ENCODE measurements around the gene FPGS.

GRCh38 chr9:127841087-127841835 is 38.6 kb downstream of the FPGS start:
- TF ChIP-seq, protein P1, sequence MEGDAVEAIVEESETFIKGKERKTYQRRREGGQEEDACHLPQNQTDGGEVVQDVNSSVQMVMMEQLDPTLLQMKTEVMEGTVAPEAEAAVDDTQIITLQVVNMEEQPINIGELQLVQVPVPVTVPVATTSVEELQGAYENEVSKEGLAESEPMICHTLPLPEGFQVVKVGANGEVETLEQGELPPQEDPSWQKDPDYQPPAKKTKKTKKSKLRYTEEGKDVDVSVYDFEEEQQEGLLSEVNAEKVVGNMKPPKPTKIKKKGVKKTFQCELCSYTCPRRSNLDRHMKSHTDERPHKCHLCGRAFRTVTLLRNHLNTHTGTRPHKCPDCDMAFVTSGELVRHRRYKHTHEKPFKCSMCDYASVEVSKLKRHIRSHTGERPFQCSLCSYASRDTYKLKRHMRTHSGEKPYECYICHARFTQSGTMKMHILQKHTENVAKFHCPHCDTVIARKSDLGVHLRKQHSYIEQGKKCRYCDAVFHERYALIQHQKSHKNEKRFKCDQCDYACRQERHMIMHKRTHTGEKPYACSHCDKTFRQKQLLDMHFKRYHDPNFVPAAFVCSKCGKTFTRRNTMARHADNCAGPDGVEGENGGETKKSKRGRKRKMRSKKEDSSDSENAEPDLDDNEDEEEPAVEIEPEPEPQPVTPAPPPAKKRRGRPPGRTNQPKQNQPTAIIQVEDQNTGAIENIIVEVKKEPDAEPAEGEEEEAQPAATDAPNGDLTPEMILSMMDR (IDR thresholded peaks at IDR 0.05) = no peak
- no peak for TF ChIP-seq POLR2A (IDR thresholded peaks at IDR 0.05)

Data from body of pancreas (tissue), 4 donors.